HepG2 (cell line): ENCODE results near the gene B3GALNT2. TPM values are rescaled to one million over a fixed set of nuclear protein-coding genes. Genes with fewer than 3 reads are reported as not detected.

Experiments
- CCDC6 ChIP-seq: sonication (generic); formaldehyde crosslinking; IDR thresholded peaks from 2 replicates; pipeline ENCODE4 v1.8.1; 2022; ENCODE audit warnings: mild to moderate bottlenecking, missing genetic modification reagents, moderate library complexity
- FOXO4 ChIP-seq: sonication (generic); formaldehyde crosslinking; conservative IDR thresholded peaks from 2 replicates; pipeline ENCODE4 v1.8.1; 2023; ENCODE audit warnings: missing genetic modification reagents
- GMEB2 ChIP-seq: IDR thresholded peaks from 2 replicates; pipeline ENCODE4 v1.6.1; 2016; ENCODE audit warnings: missing biosample characterization, missing genetic modification reagents, low read depth
- HNF4A ChIP-seq: sonication (generic); formaldehyde crosslinking; IDR thresholded peaks from 2 replicates; pipeline ENCODE4 v1.4.0; 2020; ENCODE audit warnings: missing genetic modification reagents
- MTA1 ChIP-seq: sonication (generic); formaldehyde crosslinking; IDR thresholded peaks from 2 replicates; pipeline ENCODE4 v1.4.0; 2020; ENCODE audit warnings: missing genetic modification reagents, mild to moderate bottlenecking, borderline replicate concordance
- NFIB ChIP-seq: sonication (generic); formaldehyde crosslinking; IDR thresholded peaks from 2 replicates; pipeline ENCODE4 v1.9.0; 2021; ENCODE audit warnings: missing genetic modification reagents, mild to moderate bottlenecking, borderline replicate concordance
- RNF2 ChIP-seq: fragments of 450-650 bp; conservative IDR thresholded peaks from 2 replicates; pipeline ENCODE4 v1.6.1; 2016; ENCODE audit warnings: low read depth
- TCF7 ChIP-seq: sonication (generic); IDR thresholded peaks from 2 replicates; pipeline ENCODE4 v1.6.1; 2016; ENCODE audit warnings: antibody characterized with exemption, low read depth
- YEATS4 ChIP-seq: sonication (generic); formaldehyde crosslinking; IDR thresholded peaks from 2 replicates; pipeline ENCODE4 v1.4.0; 2020; ENCODE audit warnings: missing genetic modification reagents, borderline replicate concordance
- ZNF629 ChIP-seq: sonication (generic); formaldehyde crosslinking; conservative IDR thresholded peaks from 2 replicates; pipeline ENCODE4 v1.5.0; 2020; ENCODE audit warnings: missing genetic modification reagents
- ZNF780A ChIP-seq: sonication (generic); formaldehyde crosslinking; IDR thresholded peaks from 2 replicates; pipeline ENCODE4 v1.8.0; 2022; ENCODE audit warnings: mild to moderate bottlenecking, missing genetic modification reagents, moderate library complexity
- polyA plus RNA-seq, 8 experiments: library from polyadenylated mRNA; depleted of rRNA in 3 of 8; stranded (reverse) in 7 of 8; unstranded in 1 of 8; fragments of >200 nt; fragmentation: Illumina TruSeq in 4 of 8; extraction: Trizol in 4 of 8; gene quantifications; 2 replicates each; pipeline versions ENCODE4 v1.2.1 to v1.2.3, GENCODE V29; 2011 to 2016; ENCODE audit warnings: low read depth in 4 of 8, missing spikeins in 1 of 8, mixed read lengths in 1 of 8; ENCODE audit not compliant: insufficient read depth in 1 of 8
- total RNA-seq, 5 experiments: library from RNA; depleted of rRNA; stranded (reverse); fragments of >200 nt; fragmentation: Illumina TruSeq; extraction: Trizol; gene quantifications; 2 replicates each; pipeline ENCODE4 v1.2.3, GENCODE V29; 2016; ENCODE audit warnings: low read depth in 1 of 5
- TF ChIP-seq, protein P1 (sequence below): sonication (generic); formaldehyde crosslinking; IDR thresholded peaks from 2 replicates; pipeline ENCODE4 v1.8.1; 2023; ENCODE audit warnings: mild to moderate bottlenecking, missing genetic modification reagents
- TF ChIP-seq, protein P2 (sequence below): sonication (generic); formaldehyde crosslinking; IDR thresholded peaks from 2 replicates; pipeline ENCODE4 v1.9.0; 2021; ENCODE audit warnings: mild to moderate bottlenecking, missing genetic modification reagents

Gene B3GALNT2
- total and polyA plus RNA-seq, 2 of the 13 experiments (the other 11 are each of a cell fraction or from before 2014, with no cell fraction given) = 16.5 to 28.9 TPM

GRCh38 chr1:235409042-235409820 is 95.0 kb downstream of the B3GALNT2 start (continued):
- TF ChIP-seq, protein P1, sequence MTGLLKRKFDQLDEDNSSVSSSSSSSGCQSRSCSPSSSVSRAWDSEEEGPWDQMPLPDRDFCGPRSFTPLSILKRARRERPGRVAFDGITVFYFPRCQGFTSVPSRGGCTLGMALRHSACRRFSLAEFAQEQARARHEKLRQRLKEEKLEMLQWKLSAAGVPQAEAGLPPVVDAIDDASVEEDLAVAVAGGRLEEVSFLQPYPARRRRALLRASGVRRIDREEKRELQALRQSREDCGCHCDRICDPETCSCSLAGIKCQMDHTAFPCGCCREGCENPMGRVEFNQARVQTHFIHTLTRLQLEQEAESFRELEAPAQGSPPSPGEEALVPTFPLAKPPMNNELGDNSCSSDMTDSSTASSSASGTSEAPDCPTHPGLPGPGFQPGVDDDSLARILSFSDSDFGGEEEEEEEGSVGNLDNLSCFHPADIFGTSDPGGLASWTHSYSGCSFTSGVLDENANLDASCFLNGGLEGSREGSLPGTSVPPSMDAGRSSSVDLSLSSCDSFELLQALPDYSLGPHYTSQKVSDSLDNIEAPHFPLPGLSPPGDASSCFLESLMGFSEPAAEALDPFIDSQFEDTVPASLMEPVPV (CRISPR knock-in tag) = no peak
- peak; percentile 97 for TF ChIP-seq TCF7
- no peak for TF ChIP-seq RNF2
- no peak for TF ChIP-seq ZNF780A
- no peak for TF ChIP-seq MTA1 (CRISPR knock-in tag)
- TF ChIP-seq GMEB2 (CRISPR knock-in tag) = no peak
- TF ChIP-seq, protein P2, sequence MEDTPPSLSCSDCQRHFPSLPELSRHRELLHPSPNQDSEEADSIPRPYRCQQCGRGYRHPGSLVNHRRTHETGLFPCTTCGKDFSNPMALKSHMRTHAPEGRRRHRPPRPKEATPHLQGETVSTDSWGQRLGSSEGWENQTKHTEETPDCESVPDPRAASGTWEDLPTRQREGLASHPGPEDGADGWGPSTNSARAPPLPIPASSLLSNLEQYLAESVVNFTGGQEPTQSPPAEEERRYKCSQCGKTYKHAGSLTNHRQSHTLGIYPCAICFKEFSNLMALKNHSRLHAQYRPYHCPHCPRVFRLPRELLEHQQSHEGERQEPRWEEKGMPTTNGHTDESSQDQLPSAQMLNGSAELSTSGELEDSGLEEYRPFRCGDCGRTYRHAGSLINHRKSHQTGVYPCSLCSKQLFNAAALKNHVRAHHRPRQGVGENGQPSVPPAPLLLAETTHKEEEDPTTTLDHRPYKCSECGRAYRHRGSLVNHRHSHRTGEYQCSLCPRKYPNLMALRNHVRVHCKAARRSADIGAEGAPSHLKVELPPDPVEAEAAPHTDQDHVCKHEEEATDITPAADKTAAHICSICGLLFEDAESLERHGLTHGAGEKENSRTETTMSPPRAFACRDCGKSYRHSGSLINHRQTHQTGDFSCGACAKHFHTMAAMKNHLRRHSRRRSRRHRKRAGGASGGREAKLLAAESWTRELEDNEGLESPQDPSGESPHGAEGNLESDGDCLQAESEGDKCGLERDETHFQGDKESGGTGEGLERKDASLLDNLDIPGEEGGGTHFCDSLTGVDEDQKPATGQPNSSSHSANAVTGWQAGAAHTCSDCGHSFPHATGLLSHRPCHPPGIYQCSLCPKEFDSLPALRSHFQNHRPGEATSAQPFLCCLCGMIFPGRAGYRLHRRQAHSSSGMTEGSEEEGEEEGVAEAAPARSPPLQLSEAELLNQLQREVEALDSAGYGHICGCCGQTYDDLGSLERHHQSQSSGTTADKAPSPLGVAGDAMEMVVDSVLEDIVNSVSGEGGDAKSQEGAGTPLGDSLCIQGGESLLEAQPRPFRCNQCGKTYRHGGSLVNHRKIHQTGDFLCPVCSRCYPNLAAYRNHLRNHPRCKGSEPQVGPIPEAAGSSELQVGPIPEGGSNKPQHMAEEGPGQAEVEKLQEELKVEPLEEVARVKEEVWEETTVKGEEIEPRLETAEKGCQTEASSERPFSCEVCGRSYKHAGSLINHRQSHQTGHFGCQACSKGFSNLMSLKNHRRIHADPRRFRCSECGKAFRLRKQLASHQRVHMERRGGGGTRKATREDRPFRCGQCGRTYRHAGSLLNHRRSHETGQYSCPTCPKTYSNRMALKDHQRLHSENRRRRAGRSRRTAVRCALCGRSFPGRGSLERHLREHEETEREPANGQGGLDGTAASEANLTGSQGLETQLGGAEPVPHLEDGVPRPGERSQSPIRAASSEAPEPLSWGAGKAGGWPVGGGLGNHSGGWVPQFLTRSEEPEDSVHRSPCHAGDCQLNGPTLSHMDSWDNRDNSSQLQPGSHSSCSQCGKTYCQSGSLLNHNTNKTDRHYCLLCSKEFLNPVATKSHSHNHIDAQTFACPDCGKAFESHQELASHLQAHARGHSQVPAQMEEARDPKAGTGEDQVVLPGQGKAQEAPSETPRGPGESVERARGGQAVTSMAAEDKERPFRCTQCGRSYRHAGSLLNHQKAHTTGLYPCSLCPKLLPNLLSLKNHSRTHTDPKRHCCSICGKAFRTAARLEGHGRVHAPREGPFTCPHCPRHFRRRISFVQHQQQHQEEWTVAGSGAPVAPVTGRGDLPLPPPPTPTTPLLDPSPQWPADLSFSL = no peak
- no peak for TF ChIP-seq NFIB (CRISPR knock-in tag)
- no peak; the same call in 1 of the 2 replicates for TF ChIP-seq YEATS4
- 0 out of 2 replicates have a peak, but pooled peaks have one; percentile 6 for TF ChIP-seq ZNF629
- TF ChIP-seq HNF4A (CRISPR knock-in tag) = peak; percentile 84
- TF ChIP-seq FOXO4 (CRISPR knock-in tag) = no peak
- 0 out of 2 replicates have a peak, but pooled peaks have one; percentile 33 for TF ChIP-seq CCDC6 (CRISPR knock-in tag)
